Endothelial cell of umbilical vein (primary cell): ENCODE measurements around the gene RNF150.

Experiments used
- EZH2 ChIP-seq: IDR thresholded peaks from 2 replicates; pipeline ENCODE4 v1.6.1; 2012; ENCODE audit warnings: borderline replicate concordance, low read depth, mild to moderate bottlenecking, moderate library complexity, low read length, inconsistent platforms; ENCODE audit not compliant: severe bottlenecking
- JUN ChIP-seq: IDR thresholded peaks from 2 replicates; pipeline ENCODE4 v1.6.1; 2011; ENCODE audit warnings: borderline replicate concordance, low read depth; ENCODE audit not compliant: insufficient read length, insufficient read depth
- MYC ChIP-seq: IDR thresholded peaks from one replicate; pipeline ENCODE4 v1.6.1; 2011; ENCODE audit warnings: mild to moderate bottlenecking, low read depth, low read length
- POLR2A ChIP-seq: IDR thresholded peaks from 2 replicates; pipeline ENCODE4 v1.6.1; 2012; ENCODE audit warnings: low read depth, mild to moderate bottlenecking, control low read depth, low read length
- POLR2AphosphoS5 ChIP-seq: IDR thresholded peaks from 2 replicates; pipeline ENCODE4 v1.6.1; 2012; ENCODE audit warnings: low read depth, mild to moderate bottlenecking, control low read depth, low read length, moderate library complexity; ENCODE audit not compliant: insufficient read depth
- TF ChIP-seq, protein P1 (sequence below), 2 donors: IDR thresholded peaks; 1 replicate in 1 of 2; 2 replicates in 1 of 2; pipeline ENCODE4 v1.5.1; 2011; ENCODE audit warnings: low read length in 2 of 2, mild to moderate bottlenecking in 2 of 2, moderate library complexity in 2 of 2, control low read depth in 1 of 2, inconsistent platforms in 1 of 2, low read depth in 1 of 2; ENCODE audit not compliant: insufficient read depth in 1 of 2; ENCODE audit errors: extremely low read depth in 1 of 2
- TF ChIP-seq, protein P2 (sequence below): IDR thresholded peaks from 2 replicates; pipeline ENCODE4 v1.6.1; 2011; ENCODE audit not compliant: insufficient read depth, insufficient read length

- TF ChIP-seq, protein P1, sequence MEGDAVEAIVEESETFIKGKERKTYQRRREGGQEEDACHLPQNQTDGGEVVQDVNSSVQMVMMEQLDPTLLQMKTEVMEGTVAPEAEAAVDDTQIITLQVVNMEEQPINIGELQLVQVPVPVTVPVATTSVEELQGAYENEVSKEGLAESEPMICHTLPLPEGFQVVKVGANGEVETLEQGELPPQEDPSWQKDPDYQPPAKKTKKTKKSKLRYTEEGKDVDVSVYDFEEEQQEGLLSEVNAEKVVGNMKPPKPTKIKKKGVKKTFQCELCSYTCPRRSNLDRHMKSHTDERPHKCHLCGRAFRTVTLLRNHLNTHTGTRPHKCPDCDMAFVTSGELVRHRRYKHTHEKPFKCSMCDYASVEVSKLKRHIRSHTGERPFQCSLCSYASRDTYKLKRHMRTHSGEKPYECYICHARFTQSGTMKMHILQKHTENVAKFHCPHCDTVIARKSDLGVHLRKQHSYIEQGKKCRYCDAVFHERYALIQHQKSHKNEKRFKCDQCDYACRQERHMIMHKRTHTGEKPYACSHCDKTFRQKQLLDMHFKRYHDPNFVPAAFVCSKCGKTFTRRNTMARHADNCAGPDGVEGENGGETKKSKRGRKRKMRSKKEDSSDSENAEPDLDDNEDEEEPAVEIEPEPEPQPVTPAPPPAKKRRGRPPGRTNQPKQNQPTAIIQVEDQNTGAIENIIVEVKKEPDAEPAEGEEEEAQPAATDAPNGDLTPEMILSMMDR (IDR thresholded peaks at IDR 0.05; ENCODE audit: extremely low read depth in 1 of 2, insufficient read depth in 1 of 2, low read depth in 1 of 2, low read length in 2 of 2), result no peak
- TF ChIP-seq EZH2 (no peak), POLR2A (no peak), JUN (no peak), MYC (no peak), POLR2AphosphoS5 (no peak)
- TF ChIP-seq, protein P2, sequence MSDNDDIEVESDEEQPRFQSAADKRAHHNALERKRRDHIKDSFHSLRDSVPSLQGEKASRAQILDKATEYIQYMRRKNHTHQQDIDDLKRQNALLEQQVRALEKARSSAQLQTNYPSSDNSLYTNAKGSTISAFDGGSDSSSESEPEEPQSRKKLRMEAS, result no peak
Measured at GRCh38 chr4:140865253-140866217, 267.7 kb downstream of the RNF150 start.
